HCT116 (cell line): ENCODE measurements around the gene FTO. TPM values are rescaled to one million over a fixed set of nuclear protein-coding genes. Genes with fewer than 3 reads are reported as not detected.
"Not testable (repeated sequence)": the region's sequence is repeated elsewhere in the genome, so short reads cannot be mapped to it uniquely, and the experiment has no call there.

ENCODE experiments used
- ATAC-seq: fragments of 200-7000 bp; cut with Tn5 transposase; 2 replicates; pipeline ENCODE4 v1.9.1; 2020; ENCODE audit warnings: mild to moderate bottlenecking, moderate library complexity
- BruUV-seq: library from RNA; stranded (reverse); fragments of 400-500 nt; replicated peaks from 2 replicates; lab custom pipeline; 2021; lab: Mats Ljungman, UMichigan
- CTCF ChIA-PET: fragments of 300-600 bp; sonication (Branson Sonifier 250); formaldehyde crosslinking; loops from one replicate; lab custom pipeline; 2021; ENCODE audit warnings: antibody characterized with exemption; lab: Charles Lee
- POLR2A ChIA-PET: fragments of 300-600, 350-600 bp; sonication (Branson Sonifier 250); formaldehyde crosslinking; loops from one replicate; lab custom pipeline; 2021; ENCODE audit warnings: antibody characterized with exemption; lab: Charles Lee
- RAD21 ChIA-PET, 2 experiments: fragments of 300-600 bp; sonication (Branson Sonifier 250); formaldehyde crosslinking; loops; one replicate each; lab custom pipeline; 2023; ENCODE audit warnings: low total read pairs in 2 of 2; ENCODE audit not compliant: uncharacterized antibody in 2 of 2, unreplicated experiment in 2 of 2, low non-redundant PET in 1 of 2; lab: Charles Lee
- DNase-seq: peaks from one replicate; pipeline ENCODE4 v3.0.0-alpha.2; 2010; ENCODE audit warnings: low read depth, low spot score
- H2AFZ ChIP-seq: fragments of 200-600 bp; shearing (Covaris generic), sonication (generic); 2 replicates; pipeline ENCODE4 v1.6.1; 2017; ENCODE audit warnings: low read depth, mixed run types, mixed read lengths, antibody characterized with exemption, low read length; ENCODE audit not compliant: poor library complexity, severe bottlenecking
- H3K27ac ChIP-seq: 2 replicates; pipeline ENCODE4 v1.5.1; 2012; ENCODE audit warnings: low read depth, low read length
- H3K27me3 ChIP-seq: fragments of 200-600 bp; sonication (generic); 2 replicates; pipeline ENCODE4 v1.6.1; 2016; ENCODE audit warnings: mixed run types, low read length, mixed read lengths; ENCODE audit not compliant: insufficient read depth
- H3K36me3 ChIP-seq, 2 experiments: fragments of 200-500 bp in 1 of 2; fragments of 200-600 bp in 1 of 2; sonication (Bioruptor generic) in 1 of 2; sonication (generic) in 1 of 2; 2 replicates each; pipeline versions ENCODE4 v1.5.1 to v1.6.1; 2014 to 2016; ENCODE audit warnings: low read length in 2 of 2, inconsistent platforms in 1 of 2, mixed read lengths in 1 of 2, mixed run types in 1 of 2; ENCODE audit not compliant: insufficient read depth in 2 of 2, control insufficient read depth in 1 of 2
- H3K4me1 ChIP-seq, 2 experiments: fragments of 200-600 bp in 1 of 2; sonication (generic) in 1 of 2; 2 replicates each; pipeline versions ENCODE4 v1.5.1 to v1.6.1; 2012 to 2017; ENCODE audit warnings: low read length in 2 of 2, inconsistent platforms in 1 of 2, mild to moderate bottlenecking in 1 of 2, mixed read lengths in 1 of 2, mixed run types in 1 of 2, moderate library complexity in 1 of 2; ENCODE audit not compliant: insufficient read depth in 2 of 2, control insufficient read depth in 1 of 2
- H3K4me2 ChIP-seq: fragments of 200-600 bp; sonication (generic); 2 replicates; pipeline ENCODE4 v1.6.1; 2017; ENCODE audit warnings: mixed run types, low read length, mixed read lengths
- H3K4me3 ChIP-seq, 2 experiments: fragments of 200-600 bp in 1 of 2; sonication (generic) in 1 of 2; replicated peaks in 1 of 2; 2 replicates each; pipeline ENCODE4 v1.5.1; 2011 to 2016; ENCODE audit warnings: low read length in 2 of 2, control low read depth in 1 of 2, low read depth in 1 of 2, mild to moderate bottlenecking in 1 of 2, mixed read lengths in 1 of 2, mixed run types in 1 of 2
- H3K79me2 ChIP-seq: fragments of 200-600 bp; sonication (generic); 2 replicates; pipeline ENCODE4 v1.6.1; 2017; ENCODE audit warnings: mild to moderate bottlenecking, mixed run types, low read length, moderate library complexity, mixed read lengths; ENCODE audit not compliant: insufficient read depth
- H3K9ac ChIP-seq: fragments of 200-600 bp; sonication (generic); 2 replicates; pipeline ENCODE4 v1.6.1; 2016; ENCODE audit warnings: low read length, mixed read lengths
- H3K9me2 ChIP-seq: fragments of 200-600 bp; sonication (generic), shearing (Covaris generic); 2 replicates; pipeline ENCODE4 v1.6.1; 2017; ENCODE audit warnings: mixed run types, mild to moderate bottlenecking, moderate library complexity; ENCODE audit not compliant: insufficient read depth
- H3K9me3 ChIP-seq, 2 experiments: fragments of 200-500 bp in 1 of 2; fragments of 200-600 bp in 1 of 2; sonication (Bioruptor generic) in 1 of 2; sonication (generic) in 1 of 2; 2 replicates each; pipeline ENCODE4 v1.6.1; 2014 to 2017; ENCODE audit warnings: low read length in 2 of 2, mixed read lengths in 2 of 2, inconsistent platforms in 1 of 2, low read depth in 1 of 2, mild to moderate bottlenecking in 1 of 2, mixed run types in 1 of 2, moderate library complexity in 1 of 2; ENCODE audit not compliant: control insufficient read depth in 1 of 2, insufficient read depth in 1 of 2
- H4K20me1 ChIP-seq: fragments of 200-600 bp; sonication (generic), shearing (Covaris generic); 2 replicates; pipeline ENCODE4 v1.6.1; 2017; ENCODE audit warnings: mixed run types, mild to moderate bottlenecking, moderate library complexity; ENCODE audit not compliant: insufficient read depth
- JUND ChIP-seq: IDR thresholded peaks from 2 replicates; pipeline ENCODE4 v1.6.1; 2012
- POLR2A ChIP-seq: IDR thresholded peaks from 2 replicates; pipeline ENCODE4 v1.7.0; 2011; ENCODE audit warnings: borderline replicate concordance; ENCODE audit not compliant: insufficient read depth, insufficient read length; ENCODE audit errors: extremely low read depth
- POLR2AphosphoS5 ChIP-seq: IDR thresholded peaks from 2 replicates; pipeline ENCODE4 v1.6.1; 2011; ENCODE audit warnings: mild to moderate bottlenecking, low read depth, low read length, moderate library complexity
- intact Hi-C: fragments of 100-400 bp; cut with micrococcal nuclease; formaldehyde crosslinking; loops from 2 replicates; pipeline ENCODE4 v1.10.0; 2022
- total RNA-seq: library from RNA; stranded (reverse); gene quantifications from one replicate; pipeline ENCODE4 v1.2.1, GENCODE V29; 2021; ENCODE audit not compliant: unreplicated experiment
- TF ChIP-seq, protein P1 (sequence below): IDR thresholded peaks from 2 replicates; pipeline ENCODE4 v1.6.1; 2011; ENCODE audit warnings: mild to moderate bottlenecking, low read length, moderate library complexity; ENCODE audit not compliant: insufficient replicate concordance; ENCODE audit errors: extremely low read depth

FTO gene
- total RNA-seq, 1 experiment from 2014 or later = 55.2 TPM

DNA sequence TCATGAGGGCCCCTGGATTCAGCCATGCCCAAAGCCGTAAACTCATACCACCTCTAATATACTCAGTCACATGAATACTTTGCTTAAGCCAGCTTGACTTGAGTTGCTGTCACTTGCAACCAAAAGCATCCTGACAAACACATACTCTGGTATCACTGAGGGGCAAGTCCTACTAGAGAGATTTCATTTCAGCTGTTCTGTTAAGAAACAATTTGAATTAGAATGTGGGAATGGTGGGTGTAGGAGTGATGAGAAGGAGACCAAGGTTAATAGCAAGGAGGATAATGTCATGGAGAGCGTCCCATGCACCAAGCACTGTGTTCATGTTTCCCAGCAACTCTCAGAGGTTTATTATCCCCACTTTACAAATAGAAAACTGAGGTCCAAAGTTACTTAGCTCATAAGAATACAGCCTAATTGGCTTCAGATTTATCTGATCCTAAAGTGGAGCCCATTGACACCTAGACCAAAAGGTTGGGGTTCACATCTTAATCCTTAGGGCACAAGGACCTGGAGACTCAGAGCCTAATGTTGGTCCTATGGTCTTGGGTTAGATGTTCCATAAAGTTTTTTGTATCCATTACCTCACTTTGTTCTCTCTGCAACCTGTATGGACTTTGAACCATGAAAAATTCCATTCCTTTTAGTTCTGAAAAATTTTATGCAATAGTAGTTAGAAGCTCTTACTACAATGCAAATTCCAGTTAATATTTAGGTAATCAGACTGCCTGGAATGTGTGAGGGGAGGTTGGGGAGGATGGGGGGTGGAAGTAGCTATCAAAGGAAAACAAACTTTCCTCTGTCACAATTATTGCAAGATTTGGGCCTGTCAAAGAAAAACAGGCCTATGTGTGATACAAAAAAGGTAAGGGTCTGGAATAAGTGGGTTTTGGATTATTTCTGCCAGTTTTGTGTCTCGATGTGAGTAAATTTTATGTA, 476.7 kb downstream of the FTO start (continued):
- TF ChIP-seq, protein P1, sequence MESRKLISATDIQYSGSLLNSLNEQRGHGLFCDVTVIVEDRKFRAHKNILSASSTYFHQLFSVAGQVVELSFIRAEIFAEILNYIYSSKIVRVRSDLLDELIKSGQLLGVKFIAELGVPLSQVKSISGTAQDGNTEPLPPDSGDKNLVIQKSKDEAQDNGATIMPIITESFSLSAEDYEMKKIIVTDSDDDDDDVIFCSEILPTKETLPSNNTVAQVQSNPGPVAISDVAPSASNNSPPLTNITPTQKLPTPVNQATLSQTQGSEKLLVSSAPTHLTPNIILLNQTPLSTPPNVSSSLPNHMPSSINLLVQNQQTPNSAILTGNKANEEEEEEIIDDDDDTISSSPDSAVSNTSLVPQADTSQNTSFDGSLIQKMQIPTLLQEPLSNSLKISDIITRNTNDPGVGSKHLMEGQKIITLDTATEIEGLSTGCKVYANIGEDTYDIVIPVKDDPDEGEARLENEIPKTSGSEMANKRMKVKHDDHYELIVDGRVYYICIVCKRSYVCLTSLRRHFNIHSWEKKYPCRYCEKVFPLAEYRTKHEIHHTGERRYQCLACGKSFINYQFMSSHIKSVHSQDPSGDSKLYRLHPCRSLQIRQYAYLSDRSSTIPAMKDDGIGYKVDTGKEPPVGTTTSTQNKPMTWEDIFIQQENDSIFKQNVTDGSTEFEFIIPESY = no peak
- TF ChIP-seq POLR2AphosphoS5 = no peak
- TF ChIP-seq JUND = no peak
- TF ChIP-seq POLR2A = no peak
- TF ChIP-seq, all 23 proteins: peak for 0

DNA sequence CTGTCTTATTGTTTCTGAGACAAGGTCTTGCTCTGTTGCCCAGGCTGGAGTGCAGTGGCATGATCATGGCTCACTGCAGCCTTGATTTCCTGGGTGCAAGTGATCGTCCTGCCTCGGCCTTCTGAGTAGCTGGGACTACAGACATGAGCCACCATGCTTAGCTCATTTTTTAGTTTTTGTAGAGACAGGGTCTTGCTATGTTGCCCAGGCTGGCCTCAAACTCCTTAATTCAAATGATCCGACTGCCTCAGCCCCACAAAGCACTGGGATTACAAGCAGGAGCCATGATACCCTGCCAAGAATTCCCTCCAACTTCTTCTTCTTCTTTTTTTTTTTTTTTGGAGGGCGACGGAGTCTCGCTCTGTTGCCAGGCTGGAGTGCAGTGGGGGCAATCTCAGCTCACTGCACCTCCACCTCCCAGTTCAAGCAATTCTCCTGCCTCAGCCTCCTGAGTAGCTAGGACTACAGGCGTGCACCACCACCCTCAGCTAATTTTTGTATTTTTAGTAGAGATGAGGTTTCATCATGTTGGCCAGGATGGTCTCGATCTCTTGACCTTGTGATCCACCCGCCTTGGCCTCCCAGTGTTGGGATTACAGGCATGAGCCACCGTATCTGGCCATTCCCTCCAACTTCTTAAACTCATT, 477.9 kb downstream of the FTO start:
- H3K4me2 ChIP-seq, ATAC-seq, H3K4me1 ChIP-seq, intact Hi-C loops, H3K27me3 ChIP-seq, H3K36me3 ChIP-seq, H3K27ac ChIP-seq, H3K9me2 ChIP-seq, H3K79me2 ChIP-seq, H3K9me3 ChIP-seq, CTCF ChIA-PET, RAD21 ChIA-PET, BruUV-seq, H2AFZ ChIP-seq, H3K4me3 ChIP-seq, POLR2A ChIA-PET, H3K9ac ChIP-seq, H4K20me1 ChIP-seq, DNase-seq: not testable (repeated sequence)
